Muscle layer of colon (tissue), 2 donors: ENCODE measurements around the gene NRN1L.
"Not testable (repeated sequence)": the region's sequence is repeated elsewhere in the genome, so short reads cannot be mapped to it uniquely, and the experiment has no call there.

Experiments
- H3K27ac ChIP-seq: one replicate; pipeline ENCODE4 v1.7.0; 2013; ENCODE audit warnings: low read depth, mild to moderate bottlenecking, low read length, moderate library complexity
- H3K27me3 ChIP-seq, 2 donors: one replicate each; pipeline ENCODE4 v1.7.0; 2013; ENCODE audit warnings: low read length in 2 of 2, mild to moderate bottlenecking in 2 of 2; ENCODE audit not compliant: insufficient read depth in 2 of 2, control insufficient read depth in 1 of 2
- H3K36me3 ChIP-seq: one replicate; pipeline ENCODE4 v1.7.0; 2013; ENCODE audit warnings: mild to moderate bottlenecking, low read length; ENCODE audit not compliant: insufficient read depth
- H3K4me1 ChIP-seq: one replicate; pipeline ENCODE4 v1.7.0; 2013; ENCODE audit warnings: mild to moderate bottlenecking, low read length; ENCODE audit not compliant: insufficient read depth
- H3K4me3 ChIP-seq, 2 donors: one replicate each; pipeline ENCODE4 v1.7.0; 2013; ENCODE audit warnings: low read length in 2 of 2, low read depth in 1 of 2, mild to moderate bottlenecking in 1 of 2, moderate library complexity in 1 of 2
- H3K9ac ChIP-seq: one replicate; pipeline ENCODE4 v1.7.0; 2013; ENCODE audit warnings: low read length
- H3K9me3 ChIP-seq: one replicate; pipeline ENCODE4 v1.7.0; 2013; ENCODE audit warnings: mild to moderate bottlenecking, low read length
- donor health status: abdominal sarcoma.
- donor health status: Adenocarcinoma of cecum.

The NRN1L gene

DNA sequence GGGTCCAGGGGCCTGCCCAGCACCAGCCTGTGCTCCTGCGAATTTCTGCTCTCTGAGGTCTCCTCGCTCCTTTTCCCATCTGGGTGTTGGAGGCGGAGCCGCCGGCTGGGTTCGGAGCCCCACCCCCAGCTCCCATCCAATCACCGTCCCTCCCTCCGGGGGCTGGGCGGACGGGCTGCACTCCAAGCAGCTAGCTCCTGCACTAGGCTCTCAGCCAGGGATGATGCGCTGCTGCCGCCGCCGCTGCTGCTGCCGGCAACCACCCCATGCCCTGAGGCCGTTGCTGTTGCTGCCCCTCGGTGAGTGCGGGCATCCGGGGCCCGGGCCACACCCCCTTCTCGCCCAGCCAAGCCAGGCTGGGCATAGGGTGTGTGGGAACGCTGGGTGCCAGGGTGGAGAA, at the start of gene NRN1L:
NRN1L (plus strand) TSS at position 202 of the 400 bp plus-strand sequence; CDS start at position 221, 19 bp downstream.
- Histone ChIP-seq H3K36me3 (peaks cover 43% of the 10 kb centered on the region), H3K27ac (no peak within 1 kb of the TSS), H3K9me3 (no peaks in the 10 kb centered on the region), H3K4me1 (peaks cover 4% of the 10 kb centered on the region), H3K9ac (no peak within 1 kb of the TSS), H3K4me3 (no peak within 1 kb of the TSS), H3K27me3 (no peaks in the 10 kb centered on the region)

DNA sequence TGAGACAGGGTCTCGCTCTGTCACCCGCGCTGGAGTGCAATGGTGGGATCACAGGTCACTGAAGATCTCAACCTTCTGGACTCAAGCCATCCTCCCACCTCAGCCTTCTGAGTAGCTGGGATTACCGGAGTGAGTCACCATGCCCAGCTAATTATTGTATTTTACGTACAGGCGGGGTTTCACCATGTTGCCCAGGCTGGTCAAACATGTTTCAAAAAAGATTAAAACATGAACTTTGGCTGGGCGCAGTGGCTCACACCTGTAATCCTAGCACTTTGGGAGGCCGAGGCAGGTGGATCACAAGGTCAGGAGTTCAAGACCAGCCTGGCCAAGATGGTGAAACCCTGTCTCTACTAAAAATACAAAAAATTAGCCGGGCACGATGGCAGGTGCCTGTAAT, 47.5 kb upstream of the NRN1L start:
- H3K27ac ChIP-seq, H3K9ac ChIP-seq, H3K36me3 ChIP-seq: not testable (repeated sequence)

DNA sequence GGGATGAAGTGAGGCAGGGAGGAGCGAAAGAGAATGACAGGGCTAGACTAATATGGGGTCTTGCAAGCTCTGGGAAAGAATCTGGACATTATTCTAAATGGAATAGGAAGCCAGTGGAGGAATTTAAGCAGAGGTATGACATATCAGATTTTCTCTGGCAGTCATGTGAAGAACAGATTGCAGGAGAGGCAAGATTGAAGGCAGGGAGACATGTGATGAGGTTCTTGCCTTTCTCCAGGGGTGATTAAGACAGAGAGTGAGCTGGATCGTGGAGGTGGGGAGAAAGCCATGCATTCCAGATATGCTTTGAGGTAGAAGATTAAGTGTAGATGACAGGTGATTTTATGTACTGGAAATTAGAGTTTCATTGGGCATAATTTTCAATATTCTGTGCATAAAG, 46.9 kb upstream of the NRN1L start:
- Histone ChIP-seq H3K36me3 (no peaks in the 10 kb centered on the region), H3K27ac (no peak overlapping the region), H3K9ac (no peak overlapping the region), H3K27me3 (no peaks in the 10 kb centered on the region), H3K4me1 (peaks cover 15% of the 10 kb centered on the region), H3K9me3 (no peaks in the 10 kb centered on the region), H3K4me3 (no peak overlapping the region)

More for the DNA sequence above, 47.5 kb upstream of the NRN1L start:
- not testable (repeated sequence) for H3K27me3 ChIP-seq, H3K9me3 ChIP-seq, H3K4me3 ChIP-seq
- H3K4me1 ChIP-seq, result peaks cover 22% of the 10 kb centered on the region

DNA sequence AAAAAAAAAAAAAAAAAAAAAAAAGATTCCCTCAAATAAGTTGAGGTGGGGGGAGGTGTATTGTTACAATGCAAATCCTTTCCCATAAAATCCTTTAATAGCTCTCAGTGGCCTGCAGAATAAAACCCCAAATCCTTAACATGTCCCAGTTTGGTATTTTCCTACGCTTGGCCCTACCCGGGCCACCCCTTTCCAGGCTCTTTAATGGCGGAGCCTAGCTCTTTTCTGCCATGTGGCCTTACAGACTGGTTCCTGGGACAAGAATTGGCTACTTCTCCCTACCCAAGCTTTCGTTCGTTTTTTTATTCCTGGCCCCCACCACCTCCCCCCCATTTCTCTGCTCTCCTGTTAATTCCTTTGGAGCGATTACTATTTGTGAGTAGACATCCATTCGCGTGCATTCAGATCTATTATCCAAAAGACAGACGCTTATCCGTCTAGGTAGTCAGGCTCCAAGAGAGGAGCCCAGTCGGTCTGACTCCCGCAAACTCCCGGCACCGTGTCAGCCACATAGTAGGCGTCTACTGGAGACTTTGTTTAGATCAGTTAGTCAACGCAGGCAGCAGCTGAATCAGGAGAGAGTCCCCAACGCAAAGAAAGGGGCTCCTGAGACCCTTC, 43.4 kb upstream of the NRN1L start:
- H3K9ac ChIP-seq, result peak overlapping the region; percentile 50
- H3K4me1 ChIP-seq, result peaks cover 36% of the 10 kb centered on the region
- H3K36me3 ChIP-seq, result no peaks in the 10 kb centered on the region
- no peaks in the 10 kb centered on the region for H3K27me3 ChIP-seq
- H3K4me3 ChIP-seq, result peak overlapping the region; percentile 80 to 96
- peak overlapping the region; percentile 100 for H3K27ac ChIP-seq
- H3K9me3 ChIP-seq, result no peaks in the 10 kb centered on the region

DNA sequence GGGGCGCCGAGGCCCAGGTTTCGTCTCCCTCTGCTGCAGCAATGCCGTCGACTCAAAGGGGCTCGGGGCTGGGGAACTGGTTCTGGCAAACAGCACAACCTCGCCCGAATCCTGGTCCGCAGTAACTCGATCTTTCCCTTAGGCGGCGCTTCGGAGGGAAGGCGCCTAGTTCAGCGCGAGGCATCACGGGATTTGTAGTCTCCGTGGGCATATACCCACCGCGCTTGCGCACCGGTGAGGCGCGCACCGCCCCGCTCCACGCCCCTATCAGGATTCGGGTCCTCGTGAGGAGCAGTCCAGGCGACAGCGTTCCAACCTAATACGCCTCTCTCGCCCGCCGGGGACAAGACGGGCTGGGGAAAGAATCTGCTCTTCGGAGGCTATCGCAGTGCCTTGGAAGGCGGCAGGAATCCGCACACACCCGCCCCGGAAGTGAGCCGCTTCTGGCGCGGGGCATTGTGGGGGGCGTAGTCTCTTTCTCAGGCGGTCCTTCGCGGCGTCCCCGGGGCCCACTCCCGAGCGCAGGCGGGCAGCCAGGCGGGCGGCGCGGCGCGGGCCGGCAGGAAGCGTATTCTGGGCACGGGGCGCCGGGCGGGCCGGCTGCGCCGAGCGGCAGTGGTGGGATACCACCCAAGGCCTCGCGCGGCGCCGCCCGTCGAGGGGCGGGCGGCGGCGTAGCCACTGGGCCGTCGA, 42.7 kb upstream of the NRN1L start, which contains the start of gene THAP11:
THAP11 (plus strand) TSS at position 505 of the 693 bp plus-strand sequence. CDS start 235 bp downstream, outside the sequence.
- Histone ChIP-seq H3K36me3 (no peaks in the 10 kb centered on the region), H3K9me3 (no peaks in the 10 kb centered on the region), H3K27ac (peak within 1 kb of the TSS; percentile 100), H3K27me3 (no peaks in the 10 kb centered on the region), H3K9ac (peak within 1 kb of the TSS; percentile 73), H3K4me1 (peaks cover 36% of the 10 kb centered on the region), H3K4me3 (peak within 1 kb of the TSS; percentile 80 to 96)

DNA sequence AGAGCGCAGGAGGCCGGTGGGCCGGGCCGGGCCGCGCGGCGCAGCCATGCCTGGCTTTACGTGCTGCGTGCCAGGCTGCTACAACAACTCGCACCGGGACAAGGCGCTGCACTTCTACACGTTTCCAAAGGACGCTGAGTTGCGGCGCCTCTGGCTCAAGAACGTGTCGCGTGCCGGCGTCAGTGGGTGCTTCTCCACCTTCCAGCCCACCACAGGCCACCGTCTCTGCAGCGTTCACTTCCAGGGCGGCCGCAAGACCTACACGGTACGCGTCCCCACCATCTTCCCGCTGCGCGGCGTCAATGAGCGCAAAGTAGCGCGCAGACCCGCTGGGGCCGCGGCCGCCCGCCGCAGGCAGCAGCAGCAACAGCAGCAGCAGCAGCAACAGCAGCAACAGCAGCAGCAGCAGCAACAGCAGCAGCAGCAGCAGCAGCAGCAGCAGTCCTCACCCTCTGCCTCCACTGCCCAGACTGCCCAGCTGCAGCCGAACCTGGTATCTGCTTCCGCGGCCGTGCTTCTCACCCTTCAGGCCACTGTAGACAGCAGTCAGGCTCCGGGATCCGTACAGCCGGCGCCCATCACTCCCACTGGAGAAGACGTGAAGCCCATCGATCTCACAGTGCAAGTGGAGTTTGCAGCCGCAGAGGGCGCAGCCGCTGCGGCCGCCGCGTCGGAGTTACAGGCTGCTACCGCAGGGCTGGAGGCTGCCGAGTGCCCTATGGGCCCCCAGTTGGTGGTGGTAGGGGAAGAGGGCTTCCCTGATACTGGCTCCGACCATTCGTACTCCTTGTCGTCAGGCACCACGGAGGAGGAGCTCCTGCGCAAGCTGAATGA, 42.0 kb upstream of the NRN1L start:
- Histone ChIP-seq H3K36me3 (no peaks in the 10 kb centered on the region), H3K9me3 (no peaks in the 10 kb centered on the region), H3K27me3 (no peaks in the 10 kb centered on the region), H3K9ac (peak overlapping the region; percentile 73), H3K4me3 (peak overlapping the region; percentile 80 to 96), H3K4me1 (peaks cover 39% of the 10 kb centered on the region), H3K27ac (peak overlapping the region; percentile 100)

DNA sequence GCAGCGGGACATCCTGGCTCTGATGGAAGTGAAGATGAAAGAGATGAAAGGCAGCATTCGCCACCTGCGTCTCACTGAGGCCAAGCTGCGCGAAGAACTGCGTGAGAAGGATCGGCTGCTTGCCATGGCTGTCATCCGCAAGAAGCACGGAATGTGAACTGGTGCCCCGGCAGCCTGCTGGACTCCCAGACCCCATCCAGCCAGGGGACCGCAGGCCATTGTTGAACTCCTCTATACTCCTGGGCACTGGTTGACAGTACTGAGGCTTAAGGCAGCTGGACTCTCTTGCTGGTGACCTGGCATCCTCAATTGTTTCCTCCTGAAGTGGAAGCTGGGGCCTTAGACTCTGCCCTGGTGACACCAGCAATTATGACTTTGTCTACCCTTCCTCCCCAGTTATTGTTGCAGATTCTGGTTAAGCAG, 41.3 kb upstream of the NRN1L start:
- peaks cover 45% of the 10 kb centered on the region for H3K4me1 ChIP-seq
- H3K36me3 ChIP-seq, result no peaks in the 10 kb centered on the region
- H3K27ac ChIP-seq, result peak overlapping the region; percentile 100
- H3K9me3 ChIP-seq, result no peaks in the 10 kb centered on the region
- H3K9ac ChIP-seq, result peak overlapping the region; percentile 73
- peak overlapping the region; percentile 80 to 96 for H3K4me3 ChIP-seq
- H3K27me3 ChIP-seq, result no peaks in the 10 kb centered on the region

DNA sequence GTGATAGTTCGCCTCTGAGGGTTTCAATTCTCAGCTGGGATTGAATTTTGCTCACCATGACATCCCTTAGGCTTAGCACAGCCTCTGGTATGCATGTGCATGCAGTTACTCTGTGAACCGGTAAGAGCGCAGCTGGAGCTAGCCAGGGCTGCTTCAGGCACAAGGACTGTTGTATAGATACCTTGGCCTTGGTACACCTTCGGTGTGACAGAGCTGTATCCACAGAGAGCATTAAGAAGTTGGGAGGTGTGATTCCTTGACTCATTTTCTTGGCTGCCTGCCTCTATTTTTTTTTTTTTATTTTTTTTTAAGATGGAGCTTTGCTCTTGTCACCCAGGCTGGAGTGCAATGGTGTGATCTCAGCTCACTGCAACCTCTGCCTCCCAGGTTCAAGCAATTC, 40.2 kb upstream of the NRN1L start:
- no peak overlapping the region for H3K27ac ChIP-seq
- peaks cover 48% of the 10 kb centered on the region for H3K4me1 ChIP-seq
- no peaks in the 10 kb centered on the region for H3K36me3 ChIP-seq
- H3K9me3 ChIP-seq, result no peaks in the 10 kb centered on the region
- peak overlapping the region in 1 of 2 donors; percentile 44 for H3K4me3 ChIP-seq
- H3K9ac ChIP-seq, result peak overlapping the region; percentile 15
- no peaks in the 10 kb centered on the region for H3K27me3 ChIP-seq

DNA sequence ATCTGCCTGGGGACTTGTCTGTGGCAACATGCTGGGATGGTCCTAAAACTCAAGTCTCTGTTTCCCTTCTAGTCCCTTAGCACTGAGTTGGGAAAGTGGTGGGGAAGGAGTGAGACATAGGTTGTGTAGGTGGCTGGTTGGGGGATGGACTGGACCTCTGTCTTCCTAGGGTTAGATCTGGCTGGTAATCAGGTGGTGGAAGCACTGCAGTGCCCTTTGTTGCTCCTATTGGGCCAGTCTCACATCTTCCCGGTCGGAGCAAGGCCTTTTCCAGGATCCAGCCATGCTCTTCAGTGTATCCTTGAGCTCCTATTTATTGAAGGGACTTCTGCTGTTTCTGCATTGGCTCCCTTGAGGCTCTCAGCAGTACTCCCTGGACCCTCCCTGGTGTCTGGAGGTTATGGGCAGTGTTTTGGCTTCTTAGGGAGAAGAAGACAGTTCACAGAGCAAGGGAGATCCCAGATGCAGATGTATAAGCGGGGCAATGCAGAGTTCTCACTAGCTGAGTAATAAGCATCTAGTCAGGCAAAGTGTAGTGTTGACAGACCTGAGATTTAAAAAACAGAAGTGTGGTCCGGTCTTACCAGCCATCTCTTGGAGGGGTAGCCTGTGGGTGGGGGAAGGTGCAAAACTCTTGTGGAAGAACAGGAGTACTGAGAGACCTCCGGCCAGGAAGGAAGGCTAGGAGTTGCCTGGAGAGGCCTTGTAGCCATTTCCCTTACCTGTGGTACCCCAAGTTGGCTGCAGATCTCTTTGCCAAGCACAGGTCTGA, 39.2 kb upstream of the NRN1L start:
- H3K36me3 ChIP-seq, result no peaks in the 10 kb centered on the region
- H3K4me3 ChIP-seq, result peak overlapping the region; percentile 87 to 90
- peaks cover 48% of the 10 kb centered on the region for H3K4me1 ChIP-seq
- H3K27ac ChIP-seq, result peak overlapping the region; percentile 99
- H3K9me3 ChIP-seq, result no peaks in the 10 kb centered on the region
- H3K9ac ChIP-seq, result peak overlapping the region; percentile 70
- no peaks in the 10 kb centered on the region for H3K27me3 ChIP-seq

DNA sequence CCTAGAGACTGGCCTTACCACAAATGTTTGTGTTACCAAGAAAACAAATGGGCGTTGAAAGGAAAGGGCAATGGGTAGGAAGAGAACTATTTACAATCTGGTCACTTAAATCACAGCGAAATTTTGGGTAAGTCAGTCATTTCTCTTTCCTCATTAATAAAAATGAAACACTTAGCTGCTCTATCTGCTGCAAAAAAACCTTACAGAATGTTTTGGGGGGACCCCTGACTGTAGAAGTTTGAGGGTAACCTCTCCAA, 38.7 kb upstream of the NRN1L start:
- H3K4me3 ChIP-seq, result peak overlapping the region; percentile 87 to 90
- H3K27ac ChIP-seq, result peak overlapping the region; percentile 99
- peaks cover 48% of the 10 kb centered on the region for H3K4me1 ChIP-seq
- no peaks in the 10 kb centered on the region for H3K9me3 ChIP-seq
- peak overlapping the region; percentile 70 for H3K9ac ChIP-seq
- H3K27me3 ChIP-seq, result no peaks in the 10 kb centered on the region
- no peaks in the 10 kb centered on the region for H3K36me3 ChIP-seq
